Mammary microvascular endothelial cell (primary cell): ENCODE measurements around the gene SPATA6L. TPM values are rescaled to one million over a fixed set of nuclear protein-coding genes. Genes with fewer than 3 reads are reported as not detected.

Source experiments
- total RNA-seq: library from RNA; depleted of rRNA; stranded (reverse); fragments of >200 nt; gene quantifications from 2 replicates; pipeline ENCODE4 v1.2.3, GENCODE V29; 2015

Gene SPATA6L, protein sequence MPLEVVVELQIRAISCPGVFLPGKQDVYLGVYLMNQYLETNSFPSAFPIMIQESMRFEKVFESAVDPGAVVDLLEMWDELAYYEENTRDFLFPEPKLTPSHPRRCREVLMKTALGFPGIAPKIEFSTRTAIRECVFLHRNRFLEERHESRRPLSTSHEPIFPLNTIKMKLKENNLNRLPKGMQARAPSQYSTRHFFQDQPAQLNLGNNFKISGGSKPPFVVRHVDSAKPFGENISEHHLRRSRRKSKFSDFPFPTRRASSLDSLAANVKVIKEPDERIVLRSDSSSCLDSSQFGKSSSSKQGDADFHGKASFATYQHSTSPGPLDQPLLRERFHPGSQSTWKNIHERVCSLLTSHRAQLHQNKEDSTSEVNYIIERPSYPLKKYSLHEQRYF
- total RNA-seq, result 0.80 and 0.94 TPM in 2 replicates

GRCh38 chr9:4666042-4666699 lies at the start of gene SPATA6L:
SPATA6L (minus strand) TSS chr9:4666480; CDS start chr9:4666250, 230 bp downstream.

GRCh38 chr9:4679268-4680172 lies 13.2 kb upstream of the SPATA6L start, which contains the start of gene CDC37L1:
CDC37L1 (plus strand) TSS chr9:4679569; CDS start chr9:4679768, 199 bp downstream.

GRCh38 chr9:4662108-4662988 lies 3.9 kb downstream of the SPATA6L start, which contains the start of gene PLPP6:
PLPP6 (plus strand) TSS chr9:4662294; CDS start chr9:4662376, 82 bp downstream.

Other genes starting within 250 kb of the SPATA6L start
- gene SLC1A1, start 176.0 kb downstream of the SPATA6L start, total RNA-seq, result 9.1 and 12.4 TPM in 2 replicates
- 7.2 and 9.2 TPM in 2 replicates for gene PLPP6, start 4.2 kb downstream of the SPATA6L start, total RNA-seq
- gene CDC37L1, start 13.1 kb upstream of the SPATA6L start, total RNA-seq, result 4.4 and 6.0 TPM in 2 replicates
- 33.4 and 35.3 TPM in 2 replicates for gene AK3, start 74.7 kb upstream of the SPATA6L start, total RNA-seq
- gene RCL1, start 126.5 kb upstream of the SPATA6L start, total RNA-seq, result 13.9 and 17.4 TPM in 2 replicates